ENCODE results near the gene THSD4.
"Not testable (repeated sequence)": the region's sequence is repeated elsewhere in the genome, so short reads cannot be mapped to it uniquely, and the experiment has no call there.

The THSD4 gene

GRCh38 chr15:71709808-71710418, 594.6 kb downstream of the THSD4 start:
- no peak for DNase-seq

GRCh38 chr15:71712182-71712581, 596.9 kb downstream of the THSD4 start:
- DNase-seq: no peak

- DNase-seq: no peak
Measured at GRCh38 chr15:71713191-71713809, 598.0 kb downstream of the THSD4 start.

GRCh38 chr15:71715914-71716313, 600.6 kb downstream of the THSD4 start:
- DNase-seq: no peak

- no peak for DNase-seq
Measured at GRCh38 chr15:71716990-71717389, 601.7 kb downstream of the THSD4 start.

GRCh38 chr15:71718116-71718910, 603.0 kb downstream of the THSD4 start:
- no peak for DNase-seq

- DNase-seq: no peak
Measured at GRCh38 chr15:71723344-71723743, 608.1 kb downstream of the THSD4 start.

GRCh38 chr15:71725207-71725955, 610.1 kb downstream of the THSD4 start:
- not testable (repeated sequence) for DNase-seq

GRCh38 chr15:71728881-71729280, 613.6 kb downstream of the THSD4 start:
- DNase-seq: no peak

- no peak for DNase-seq
Measured at GRCh38 chr15:71729319-71729718, 614.0 kb downstream of the THSD4 start.

GRCh38 chr15:71730277-71731144, 615.2 kb downstream of the THSD4 start:
- peak; percentile 30 for DNase-seq

GRCh38 chr15:71732636-71733035, 617.4 kb downstream of the THSD4 start:
- no peak for DNase-seq

GRCh38 chr15:71733122-71733521, 617.9 kb downstream of the THSD4 start:
- no peak for DNase-seq

- no peak for DNase-seq
Measured at GRCh38 chr15:71734709-71735384, 619.6 kb downstream of the THSD4 start.

- DNase-seq: no peak
Measured at GRCh38 chr15:71735385-71735757, 620.1 kb downstream of the THSD4 start.

- no peak for DNase-seq
Measured at GRCh38 chr15:71736286-71736947, 621.1 kb downstream of the THSD4 start.

- no peak for DNase-seq
Measured at GRCh38 chr15:71737761-71738160, 622.5 kb downstream of the THSD4 start.

GRCh38 chr15:71739355-71739754, 624.1 kb downstream of the THSD4 start:
- DNase-seq: no peak

GRCh38 chr15:71742964-71743363, 627.7 kb downstream of the THSD4 start:
- no peak for DNase-seq

- peak; percentile 23 for DNase-seq
Measured at GRCh38 chr15:71743861-71744382, 628.7 kb downstream of the THSD4 start.

- no peak for DNase-seq
Measured at GRCh38 chr15:71746719-71747118, 631.4 kb downstream of the THSD4 start.
